Measurements from ENCODE around the gene NRL.

NRL gene

DNA sequence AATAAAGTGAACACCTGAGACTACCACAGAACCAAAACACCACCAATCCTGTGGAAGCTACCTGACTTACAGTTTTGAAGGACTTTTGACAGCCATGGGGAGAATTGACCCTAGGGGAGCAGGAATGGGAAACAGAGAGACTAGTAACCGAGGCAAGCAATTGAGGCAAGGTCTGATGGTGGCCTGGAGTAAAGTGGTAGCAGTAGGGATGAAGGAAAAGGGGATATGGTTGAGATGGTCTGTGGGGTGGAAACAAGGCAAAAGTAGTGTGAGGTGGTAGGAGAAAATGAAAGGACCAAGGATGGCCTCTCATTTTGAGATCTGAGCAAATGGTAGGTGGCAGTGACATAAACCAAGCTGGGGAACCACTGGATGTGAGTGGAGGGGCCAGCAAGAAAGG lies 42.1 kb upstream of the NRL start:
- in situ Hi-C loops (cut with MboI; ENCODE audit: low sequenced_read_pairs, unreplicated experiment), result no loop called here
- TF ChIP-seq, protein P1, sequence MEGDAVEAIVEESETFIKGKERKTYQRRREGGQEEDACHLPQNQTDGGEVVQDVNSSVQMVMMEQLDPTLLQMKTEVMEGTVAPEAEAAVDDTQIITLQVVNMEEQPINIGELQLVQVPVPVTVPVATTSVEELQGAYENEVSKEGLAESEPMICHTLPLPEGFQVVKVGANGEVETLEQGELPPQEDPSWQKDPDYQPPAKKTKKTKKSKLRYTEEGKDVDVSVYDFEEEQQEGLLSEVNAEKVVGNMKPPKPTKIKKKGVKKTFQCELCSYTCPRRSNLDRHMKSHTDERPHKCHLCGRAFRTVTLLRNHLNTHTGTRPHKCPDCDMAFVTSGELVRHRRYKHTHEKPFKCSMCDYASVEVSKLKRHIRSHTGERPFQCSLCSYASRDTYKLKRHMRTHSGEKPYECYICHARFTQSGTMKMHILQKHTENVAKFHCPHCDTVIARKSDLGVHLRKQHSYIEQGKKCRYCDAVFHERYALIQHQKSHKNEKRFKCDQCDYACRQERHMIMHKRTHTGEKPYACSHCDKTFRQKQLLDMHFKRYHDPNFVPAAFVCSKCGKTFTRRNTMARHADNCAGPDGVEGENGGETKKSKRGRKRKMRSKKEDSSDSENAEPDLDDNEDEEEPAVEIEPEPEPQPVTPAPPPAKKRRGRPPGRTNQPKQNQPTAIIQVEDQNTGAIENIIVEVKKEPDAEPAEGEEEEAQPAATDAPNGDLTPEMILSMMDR (IDR thresholded peaks at IDR 0.05; ENCODE audit: borderline replicate concordance, control extremely low read depth, extremely low read depth, insufficient read depth, missing control alignments), result no peak
- no peak for DNase-seq (ENCODE audit: low spot score)

DNA sequence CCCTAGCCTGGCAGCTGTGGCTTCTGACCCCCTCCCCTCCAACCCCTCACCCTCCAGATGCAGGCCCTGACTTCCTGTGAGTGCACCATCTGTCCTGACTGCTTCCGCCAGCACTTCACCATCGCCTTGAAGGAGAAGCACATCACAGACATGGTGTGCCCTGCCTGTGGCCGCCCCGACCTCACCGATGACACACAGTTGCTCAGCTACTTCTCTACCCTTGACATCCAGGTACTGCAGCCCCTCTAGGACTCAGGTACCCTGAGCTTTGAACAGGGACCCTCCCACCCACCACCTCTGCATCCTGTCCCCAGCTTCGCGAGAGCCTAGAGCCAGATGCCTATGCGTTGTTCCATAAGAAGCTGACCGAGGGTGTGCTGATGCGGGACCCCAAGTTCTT lies 40.4 kb upstream of the NRL start:
- in situ Hi-C loops (cut with MboI; ENCODE audit: low sequenced_read_pairs, unreplicated experiment), result no loop called here
- no peak for DNase-seq (ENCODE audit: low spot score)
- TF ChIP-seq, protein P1 (IDR thresholded peaks at IDR 0.05; ENCODE audit: borderline replicate concordance, control extremely low read depth, extremely low read depth, insufficient read depth, missing control alignments), result no peak

DNA sequence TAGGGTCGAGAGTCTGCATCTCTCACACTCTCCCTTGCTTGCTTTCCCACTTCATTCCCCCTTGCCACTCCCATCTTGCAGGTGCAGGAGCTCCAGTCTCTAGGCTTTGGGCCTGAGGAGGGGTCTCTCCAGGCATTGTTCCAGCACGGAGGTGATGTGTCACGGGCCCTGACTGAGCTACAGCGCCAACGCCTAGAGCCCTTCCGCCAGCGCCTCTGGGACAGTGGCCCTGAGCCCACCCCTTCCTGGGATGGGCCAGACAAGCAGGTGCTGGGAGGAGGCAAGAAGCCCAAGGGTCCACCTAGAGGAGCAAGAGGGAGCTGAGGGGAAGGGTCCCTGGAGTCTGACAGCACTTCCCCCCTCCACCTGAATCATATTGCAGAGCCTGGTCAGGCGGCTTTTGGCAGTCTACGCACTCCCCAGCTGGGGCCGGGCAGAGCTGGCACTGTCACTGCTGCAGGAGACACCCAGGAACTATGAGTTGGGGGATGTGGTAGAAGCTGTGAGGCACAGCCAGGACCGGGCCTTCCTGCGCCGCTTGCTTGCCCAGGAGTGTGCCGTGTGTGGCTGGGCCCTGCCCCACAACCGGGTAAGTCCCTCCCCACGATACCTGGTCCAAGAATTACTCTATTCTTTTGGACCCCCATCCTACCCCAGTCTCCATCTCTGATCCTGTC lies 36.8 kb upstream of the NRL start:
- TF ChIP-seq, protein P1 (IDR thresholded peaks at IDR 0.05; ENCODE audit: borderline replicate concordance, control extremely low read depth, extremely low read depth, insufficient read depth, missing control alignments), result no peak
- in situ Hi-C loops (cut with MboI; ENCODE audit: low sequenced_read_pairs, unreplicated experiment), result no loop called here

DNA sequence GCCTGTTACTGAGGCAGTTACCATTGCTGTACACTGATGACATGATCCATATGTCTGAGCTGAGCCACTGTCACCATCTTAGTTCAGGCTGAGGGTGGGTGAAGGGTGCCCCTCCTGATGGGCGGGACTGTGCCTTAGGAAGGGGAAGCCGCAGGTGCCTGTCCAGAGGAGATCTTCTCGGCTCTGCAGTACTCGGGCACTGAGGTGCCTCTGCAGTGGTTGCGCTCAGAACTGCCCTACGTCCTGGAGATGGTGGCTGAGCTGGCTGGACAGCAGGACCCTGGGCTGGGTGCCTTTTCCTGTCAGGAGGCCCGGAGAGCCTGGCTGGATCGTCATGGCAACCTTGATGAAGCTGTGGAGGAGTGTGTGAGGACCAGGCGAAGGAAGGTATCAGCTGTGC lies 36.2 kb upstream of the NRL start:
- TF ChIP-seq, protein P1 (IDR thresholded peaks at IDR 0.05; ENCODE audit: borderline replicate concordance, control extremely low read depth, extremely low read depth, insufficient read depth, missing control alignments), result no peak
- DNase-seq (ENCODE audit: low spot score), result no peak
- in situ Hi-C loops (cut with MboI; ENCODE audit: low sequenced_read_pairs, unreplicated experiment), result no loop called here

More for the DNA sequence above, 36.8 kb upstream of the NRL start:
- no peak for DNase-seq (ENCODE audit: low spot score)

DNA sequence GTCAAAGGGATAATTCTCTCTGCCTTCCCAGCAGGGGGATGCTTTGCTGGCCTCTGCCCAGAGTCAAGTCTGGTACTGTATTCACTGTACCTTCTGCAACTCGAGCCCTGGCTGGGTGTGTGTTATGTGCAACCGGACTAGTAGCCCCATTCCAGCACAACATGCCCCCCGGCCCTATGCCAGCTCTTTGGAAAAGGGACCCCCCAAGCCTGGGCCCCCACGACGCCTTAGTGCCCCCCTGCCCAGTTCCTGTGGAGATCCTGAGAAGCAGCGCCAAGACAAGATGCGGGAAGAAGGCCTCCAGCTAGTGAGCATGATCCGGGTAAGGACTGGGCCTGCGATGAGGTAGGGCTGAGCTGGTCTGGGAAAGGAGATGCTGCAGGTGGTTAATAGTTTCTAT lies 35.8 kb upstream of the NRL start:
- no peak for DNase-seq (ENCODE audit: low spot score)
- TF ChIP-seq, protein P1 (IDR thresholded peaks at IDR 0.05; ENCODE audit: borderline replicate concordance, control extremely low read depth, extremely low read depth, insufficient read depth, missing control alignments), result no peak
- in situ Hi-C loops (cut with MboI; ENCODE audit: low sequenced_read_pairs, unreplicated experiment), result no loop called here

DNA sequence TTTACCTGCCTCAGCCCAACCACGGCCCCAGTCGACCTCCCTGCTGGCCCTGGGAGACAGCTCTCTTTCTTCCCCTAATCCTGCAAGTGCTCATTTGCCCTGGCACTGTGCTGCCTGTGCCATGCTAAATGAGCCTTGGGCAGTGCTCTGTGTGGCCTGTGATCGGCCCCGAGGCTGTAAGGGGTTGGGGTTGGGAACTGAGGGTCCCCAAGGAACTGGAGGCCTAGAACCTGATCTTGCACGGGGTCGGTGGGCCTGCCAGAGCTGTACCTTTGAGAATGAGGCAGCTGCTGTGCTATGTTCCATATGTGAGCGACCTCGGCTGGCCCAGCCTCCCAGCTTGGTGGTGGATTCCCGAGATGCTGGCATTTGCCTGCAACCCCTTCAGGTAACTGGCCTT lies 35.3 kb upstream of the NRL start:
- no peak for DNase-seq (ENCODE audit: low spot score)
- TF ChIP-seq, protein P1 (IDR thresholded peaks at IDR 0.05; ENCODE audit: borderline replicate concordance, control extremely low read depth, extremely low read depth, insufficient read depth, missing control alignments), result no peak
- in situ Hi-C loops (cut with MboI; ENCODE audit: low sequenced_read_pairs, unreplicated experiment), result no loop called here

Data from GM13976 (cell line).